ENCODE data around the gene HOXA5. TPM values are rescaled to one million over a fixed set of nuclear protein-coding genes. Genes with fewer than 3 reads are reported as not detected.

HOXA5 gene
- total and polyA plus RNA-seq, 10 of the 15 experiments (the other 5 are each of a cell fraction or from before 2014, with no cell fraction given) = 0.05 to 0.13 TPM; not detected in 8

DNA sequence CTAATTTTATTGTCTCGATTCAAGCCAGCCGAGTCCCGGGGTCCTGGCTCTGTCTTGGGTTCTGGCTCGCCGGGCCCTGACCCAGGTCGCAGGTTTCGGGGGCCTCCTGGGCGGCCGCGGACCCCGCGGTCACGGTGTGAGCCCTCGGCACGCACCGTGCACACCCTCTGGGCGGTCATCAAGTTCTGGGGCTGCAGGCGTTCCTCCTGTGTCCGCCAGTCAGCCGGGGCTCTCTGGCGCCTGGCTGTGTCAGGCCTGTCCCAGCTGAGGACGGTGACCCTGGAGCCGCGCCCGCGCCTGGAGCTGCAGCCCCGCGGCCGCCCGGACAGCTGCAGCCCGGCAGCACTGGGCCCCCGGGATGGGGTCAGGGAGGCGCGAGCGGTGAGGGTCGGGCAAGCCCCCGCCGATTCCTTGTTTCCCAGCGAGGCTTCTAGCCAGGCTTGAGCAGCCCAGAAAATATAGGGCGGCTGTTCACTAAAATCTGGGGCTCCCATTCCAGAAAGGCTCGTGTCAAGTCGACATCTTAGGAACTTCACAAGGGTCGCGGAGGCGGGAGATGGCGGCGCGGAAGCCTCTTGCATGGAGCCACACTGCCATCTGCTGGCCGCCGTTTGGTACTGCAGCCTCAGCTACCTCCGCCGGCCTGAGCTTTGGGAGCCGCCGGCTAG, 17.2 kb upstream of the HOXA5 start (continued):
- TF ChIP-seq, protein P1, sequence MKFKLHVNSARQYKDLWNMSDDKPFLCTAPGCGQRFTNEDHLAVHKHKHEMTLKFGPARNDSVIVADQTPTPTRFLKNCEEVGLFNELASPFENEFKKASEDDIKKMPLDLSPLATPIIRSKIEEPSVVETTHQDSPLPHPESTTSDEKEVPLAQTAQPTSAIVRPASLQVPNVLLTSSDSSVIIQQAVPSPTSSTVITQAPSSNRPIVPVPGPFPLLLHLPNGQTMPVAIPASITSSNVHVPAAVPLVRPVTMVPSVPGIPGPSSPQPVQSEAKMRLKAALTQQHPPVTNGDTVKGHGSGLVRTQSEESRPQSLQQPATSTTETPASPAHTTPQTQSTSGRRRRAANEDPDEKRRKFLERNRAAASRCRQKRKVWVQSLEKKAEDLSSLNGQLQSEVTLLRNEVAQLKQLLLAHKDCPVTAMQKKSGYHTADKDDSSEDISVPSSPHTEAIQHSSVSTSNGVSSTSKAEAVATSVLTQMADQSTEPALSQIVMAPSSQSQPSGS (IDR thresholded peaks at IDR 0.05; ENCODE audit: low read length) = no peak
- TF ChIP-seq TCF7 (IDR thresholded peaks at IDR 0.05; ENCODE audit: borderline replicate concordance) (no peak), PML (IDR thresholded peaks at IDR 0.05; ENCODE audit: low read length) (no peak), NFXL1 (IDR thresholded peaks at IDR 0.05; ENCODE audit: borderline replicate concordance) (no peak), CREB1 (IDR thresholded peaks at IDR 0.05; ENCODE audit: low read depth) (no peak), GATAD2B (conservative IDR thresholded peaks at IDR 0.05; ENCODE audit: low read depth) (no peak), EP300 (IDR thresholded peaks at IDR 0.05; ENCODE audit: borderline replicate concordance in 1 of 2, control insufficient read depth in 1 of 2, low read depth in 2 of 2, low read length in 2 of 2) (no peak), POLR2AphosphoS2 (IDR thresholded peaks at IDR 0.05; ENCODE audit: low read depth, low read length) (no peak), CHD1 (IDR thresholded peaks at IDR 0.05; ENCODE audit: low read depth, low read length) (no peak), RCOR1 (conservative IDR thresholded peaks at IDR 0.05; ENCODE audit: low read depth, low read length) (no peak), STAT1 (conservative IDR thresholded peaks at IDR 0.05) (no peak), MYB (IDR thresholded peaks at IDR 0.05; ENCODE audit: borderline replicate concordance, low read depth, low read length) (no peak), BCL11A (IDR thresholded peaks at IDR 0.05; ENCODE audit: low read depth, low read length) (no peak)
- TF ChIP-seq, protein P2, sequence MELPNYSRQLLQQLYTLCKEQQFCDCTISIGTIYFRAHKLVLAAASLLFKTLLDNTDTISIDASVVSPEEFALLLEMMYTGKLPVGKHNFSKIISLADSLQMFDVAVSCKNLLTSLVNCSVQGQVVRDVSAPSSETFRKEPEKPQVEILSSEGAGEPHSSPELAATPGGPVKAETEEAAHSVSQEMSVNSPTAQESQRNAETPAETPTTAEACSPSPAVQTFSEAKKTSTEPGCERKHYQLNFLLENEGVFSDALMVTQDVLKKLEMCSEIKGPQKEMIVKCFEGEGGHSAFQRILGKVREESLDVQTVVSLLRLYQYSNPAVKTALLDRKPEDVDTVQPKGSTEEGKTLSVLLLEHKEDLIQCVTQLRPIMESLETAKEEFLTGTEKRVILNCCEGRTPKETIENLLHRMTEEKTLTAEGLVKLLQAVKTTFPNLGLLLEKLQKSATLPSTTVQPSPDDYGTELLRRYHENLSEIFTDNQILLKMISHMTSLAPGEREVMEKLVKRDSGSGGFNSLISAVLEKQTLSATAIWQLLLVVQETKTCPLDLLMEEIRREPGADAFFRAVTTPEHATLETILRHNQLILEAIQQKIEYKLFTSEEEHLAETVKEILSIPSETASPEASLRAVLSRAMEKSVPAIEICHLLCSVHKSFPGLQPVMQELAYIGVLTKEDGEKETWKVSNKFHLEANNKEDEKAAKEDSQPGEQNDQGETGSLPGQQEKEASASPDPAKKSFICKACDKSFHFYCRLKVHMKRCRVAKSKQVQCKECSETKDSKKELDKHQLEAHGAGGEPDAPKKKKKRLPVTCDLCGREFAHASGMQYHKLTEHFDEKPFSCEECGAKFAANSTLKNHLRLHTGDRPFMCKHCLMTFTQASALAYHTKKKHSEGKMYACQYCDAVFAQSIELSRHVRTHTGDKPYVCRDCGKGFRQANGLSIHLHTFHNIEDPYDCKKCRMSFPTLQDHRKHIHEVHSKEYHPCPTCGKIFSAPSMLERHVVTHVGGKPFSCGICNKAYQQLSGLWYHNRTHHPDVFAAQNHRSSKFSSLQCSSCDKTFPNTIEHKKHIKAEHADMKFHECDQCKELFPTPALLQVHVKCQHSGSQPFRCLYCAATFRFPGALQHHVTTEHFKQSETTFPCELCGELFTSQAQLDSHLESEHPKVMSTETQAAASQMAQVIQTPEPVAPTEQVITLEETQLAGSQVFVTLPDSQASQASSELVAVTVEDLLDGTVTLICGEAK (IDR thresholded peaks at IDR 0.05; ENCODE audit: borderline replicate concordance) = no peak
- TF ChIP-seq, protein P3, sequence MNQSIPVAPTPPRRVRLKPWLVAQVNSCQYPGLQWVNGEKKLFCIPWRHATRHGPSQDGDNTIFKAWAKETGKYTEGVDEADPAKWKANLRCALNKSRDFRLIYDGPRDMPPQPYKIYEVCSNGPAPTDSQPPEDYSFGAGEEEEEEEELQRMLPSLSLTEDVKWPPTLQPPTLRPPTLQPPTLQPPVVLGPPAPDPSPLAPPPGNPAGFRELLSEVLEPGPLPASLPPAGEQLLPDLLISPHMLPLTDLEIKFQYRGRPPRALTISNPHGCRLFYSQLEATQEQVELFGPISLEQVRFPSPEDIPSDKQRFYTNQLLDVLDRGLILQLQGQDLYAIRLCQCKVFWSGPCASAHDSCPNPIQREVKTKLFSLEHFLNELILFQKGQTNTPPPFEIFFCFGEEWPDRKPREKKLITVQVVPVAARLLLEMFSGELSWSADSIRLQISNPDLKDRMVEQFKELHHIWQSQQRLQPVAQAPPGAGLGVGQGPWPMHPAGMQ (IDR thresholded peaks at IDR 0.05; ENCODE audit: borderline replicate concordance) = no peak
- TF ChIP-seq, protein P4, sequence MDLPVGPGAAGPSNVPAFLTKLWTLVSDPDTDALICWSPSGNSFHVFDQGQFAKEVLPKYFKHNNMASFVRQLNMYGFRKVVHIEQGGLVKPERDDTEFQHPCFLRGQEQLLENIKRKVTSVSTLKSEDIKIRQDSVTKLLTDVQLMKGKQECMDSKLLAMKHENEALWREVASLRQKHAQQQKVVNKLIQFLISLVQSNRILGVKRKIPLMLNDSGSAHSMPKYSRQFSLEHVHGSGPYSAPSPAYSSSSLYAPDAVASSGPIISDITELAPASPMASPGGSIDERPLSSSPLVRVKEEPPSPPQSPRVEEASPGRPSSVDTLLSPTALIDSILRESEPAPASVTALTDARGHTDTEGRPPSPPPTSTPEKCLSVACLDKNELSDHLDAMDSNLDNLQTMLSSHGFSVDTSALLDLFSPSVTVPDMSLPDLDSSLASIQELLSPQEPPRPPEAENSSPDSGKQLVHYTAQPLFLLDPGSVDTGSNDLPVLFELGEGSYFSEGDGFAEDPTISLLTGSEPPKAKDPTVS (IDR thresholded peaks at IDR 0.05; ENCODE audit: low read depth, low read length) = no peak
- TF ChIP-seq, protein P5, sequence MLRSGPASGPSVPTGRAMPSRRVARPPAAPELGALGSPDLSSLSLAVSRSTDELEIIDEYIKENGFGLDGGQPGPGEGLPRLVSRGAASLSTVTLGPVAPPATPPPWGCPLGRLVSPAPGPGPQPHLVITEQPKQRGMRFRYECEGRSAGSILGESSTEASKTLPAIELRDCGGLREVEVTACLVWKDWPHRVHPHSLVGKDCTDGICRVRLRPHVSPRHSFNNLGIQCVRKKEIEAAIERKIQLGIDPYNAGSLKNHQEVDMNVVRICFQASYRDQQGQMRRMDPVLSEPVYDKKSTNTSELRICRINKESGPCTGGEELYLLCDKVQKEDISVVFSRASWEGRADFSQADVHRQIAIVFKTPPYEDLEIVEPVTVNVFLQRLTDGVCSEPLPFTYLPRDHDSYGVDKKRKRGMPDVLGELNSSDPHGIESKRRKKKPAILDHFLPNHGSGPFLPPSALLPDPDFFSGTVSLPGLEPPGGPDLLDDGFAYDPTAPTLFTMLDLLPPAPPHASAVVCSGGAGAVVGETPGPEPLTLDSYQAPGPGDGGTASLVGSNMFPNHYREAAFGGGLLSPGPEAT (IDR thresholded peaks at IDR 0.05; ENCODE audit: low read depth) = peak; percentile 91
- TF ChIP-seq, protein P6, sequence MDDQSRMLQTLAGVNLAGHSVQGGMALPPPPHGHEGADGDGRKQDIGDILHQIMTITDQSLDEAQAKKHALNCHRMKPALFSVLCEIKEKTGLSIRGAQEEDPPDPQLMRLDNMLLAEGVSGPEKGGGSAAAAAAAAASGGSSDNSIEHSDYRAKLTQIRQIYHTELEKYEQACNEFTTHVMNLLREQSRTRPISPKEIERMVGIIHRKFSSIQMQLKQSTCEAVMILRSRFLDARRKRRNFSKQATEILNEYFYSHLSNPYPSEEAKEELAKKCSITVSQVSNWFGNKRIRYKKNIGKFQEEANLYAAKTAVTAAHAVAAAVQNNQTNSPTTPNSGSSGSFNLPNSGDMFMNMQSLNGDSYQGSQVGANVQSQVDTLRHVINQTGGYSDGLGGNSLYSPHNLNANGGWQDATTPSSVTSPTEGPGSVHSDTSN (IDR thresholded peaks at IDR 0.05; ENCODE audit: insufficient replicate concordance, low read depth, low read length) = no peak
